Heart left ventricle (tissue), 16 donors: ENCODE results near the gene TTLL11. TPM values are rescaled to one million over a fixed set of nuclear protein-coding genes. Genes with fewer than 3 reads are reported as not detected.

ENCODE experiments used
- ATAC-seq, 4 donors: fragments of 200-7000 bp; cut with Tn5 transposase; one replicate each; pipeline ENCODE4 v1.9.1; 2020 to 2022; ENCODE audit warnings: moderate library complexity in 4 of 4, mild to moderate bottlenecking in 3 of 4, moderate number of reproducible peaks in 1 of 4
- DNase-seq, 5 donors: peaks; one replicate each; pipeline ENCODE4 v3.0.0-alpha.2; 2020
- H3K27ac ChIP-seq, 12 donors: fragments of 200-600 bp; sonication (generic) in 4 of 12; one replicate each; pipeline versions ENCODE4 v1.5.0 to v1.8.0; 2016 to 2022; ENCODE audit warnings: mild to moderate bottlenecking in 2 of 12
- H3K27me3 ChIP-seq, 9 donors: fragments of 200-600 bp; sonication (generic) in 2 of 9; one replicate each; pipeline versions ENCODE4 v1.5.1 to v1.8.0; 2016 to 2022; ENCODE audit warnings: mild to moderate bottlenecking in 3 of 9
- H3K36me3 ChIP-seq, 9 donors: fragments of 200-600 bp; sonication (generic) in 2 of 9; one replicate each; pipeline versions ENCODE4 v1.5.0 to v1.8.0; 2018 to 2022; ENCODE audit warnings: mild to moderate bottlenecking in 2 of 9
- H3K4me1 ChIP-seq, 12 donors: fragments of 200-600 bp; sonication (generic) in 4 of 12; one replicate each; pipeline versions ENCODE4 v1.5.0 to v1.8.0; 2016 to 2022; ENCODE audit warnings: mild to moderate bottlenecking in 3 of 12
- H3K4me3 ChIP-seq, 12 donors: fragments of 200-600 bp; sonication (generic) in 4 of 12; one replicate each; pipeline versions ENCODE4 v1.5.0 to v1.8.0; 2017 to 2022; ENCODE audit warnings: mild to moderate bottlenecking in 9 of 12, moderate library complexity in 4 of 12
- H3K9me3 ChIP-seq, 12 donors: fragments of 200-600 bp; sonication (generic) in 4 of 12; one replicate each; pipeline versions ENCODE4 v1.5.0 to v1.8.0; 2016 to 2022; ENCODE audit warnings: mild to moderate bottlenecking in 1 of 12
- CTCF ChIP-seq, 12 donors: fragments of 200-600 bp; sonication (generic) in 4 of 12; IDR thresholded peaks; one replicate each; pipeline versions ENCODE4 v1.5.0 to v1.8.0; 2018 to 2022; ENCODE audit warnings: antibody characterized with exemption in 12 of 12, mild to moderate bottlenecking in 5 of 12
- POLR2A ChIP-seq, 2 donors: fragments of 450-650 bp; IDR thresholded peaks; one replicate each; pipeline ENCODE4 v1.6.1; 2017; ENCODE audit warnings: antibody characterized with exemption in 2 of 2, mild to moderate bottlenecking in 2 of 2, moderate library complexity in 2 of 2
- WGBS, 4 donors: extraction: QIAGEN DNeasy Blood & Tissue Kit in 2 of 4; methylation state at CpG; one replicate each; pipeline versions ENCODE4 v1.1.5 to v1.1.7; 2013 to 2018; 5-methylcytosine and 5-hydroxymethylcytosine counted together
- intact Hi-C, 10 donors: fragments of 100-400 bp; cut with DNase I; formaldehyde crosslinking; loops; one replicate each; pipeline versions ENCODE4 v1.11.1 to v1.14.2; 2022
- polyA plus RNA-seq, 2 donors: library from polyadenylated mRNA; stranded (reverse); fragments of 200-250 nt; gene quantifications; one replicate each; pipeline ENCODE4 v1.2.3, GENCODE V29; 2013
- total RNA-seq, 9 donors: library from RNA; depleted of rRNA in 2 of 9; stranded (reverse); fragments of >200 nt in 2 of 9; fragmentation: NEBNext Ultra II Directional in 3 of 9; extraction: Animal tissue kit (Norgen Biotek cat#: 25700) in 3 of 9; gene quantifications; one replicate each; pipeline versions ENCODE4 v1.1.0 to v1.2.4, GENCODE V29; 2016 to 2023
- donor health status: ischemic (EF 13 %, LVEDD 7.1; RV severe dilation, severe dysfunction).
- donor health status: healthy with polysubstance abuse.
- donor health status: DM: no; HTN: yes; CAD: no.
- donor health status: DM: no; HTN: no; CAD: no.
- donor health status: ischemic (EF 25% LVEDD 6.9; RV normal size, moderate dysfunction).
- donor health status: ischemic (EF 25% LVEDD 5.7; RV mildly dilated, moderate dysfunction).
- donor health status: healthy.
- donor health status: DM: yes; HTN: yes; CAD: no.
- donor health status: ischemic (EF 35%, LVEDD 5.7; RV mildly dilated, moderate dysfunction).
- donor health status: nonischemic (EF 11% LVEDD 7.7; RV severe dilation, severe dysfunction).
- donor health status: DM: yes; HTN: yes; CAD: no.
- donor health status: PGD.
- donor health status: ischemic (EF 29% LVEDD 5.4; RV normal size, mild dysfunction).
- donor health status: nonischemic (EF 23%, LVEDD 6.1; RV moderate dilation, normal function).

Gene TTLL11
- total and polyA plus RNA-seq, 11 donors = 2.7 to 10.9 (median 7.9) TPM

- DNase-seq (no peak), ATAC-seq (no peak)
- 94 to 98% (median 97%) methylated on average over 4 of the region's 4 CpGs for WGBS, 4 donors
- peaks cover 0 to 14% (median 9%) of the 10 kb centered on the region in 12 donors for H3K4me1 ChIP-seq
- H3K9me3 ChIP-seq = no peaks in the 10 kb centered on the region
- no peak for TF ChIP-seq POLR2A (IDR thresholded peaks at IDR 0.05)
- no peak for TF ChIP-seq CTCF (IDR thresholded peaks at IDR 0.05)
- intact Hi-C loops = no loop called here
- no peak overlapping the region for H3K4me3 ChIP-seq
- no peak overlapping the region for H3K27ac ChIP-seq
- H3K27me3 ChIP-seq = no peaks in the 10 kb centered on the region
- peaks cover 0 to 27% (median 18%) of the 10 kb centered on the region in 9 donors for H3K36me3 ChIP-seq
These were observed 56.7 kb downstream of the TTLL11 start for GRCh38 chr9:122036408-122036807.

GRCh38 chr9:122033775-122034373 is 59.2 kb downstream of the TTLL11 start:
- ATAC-seq = no peak
- Histone ChIP-seq H3K27ac (no peak overlapping the region), H3K4me1 (no peaks in the 10 kb centered on the region), H3K36me3 (peaks cover 0 to 40% (median 14%) of the 10 kb centered on the region in 9 donors), H3K9me3 (peaks cover 0 to 1% (median 0%) of the 10 kb centered on the region in 12 donors), H3K27me3 (no peaks in the 10 kb centered on the region), H3K4me3 (no peak overlapping the region)
- DNase-seq = no peak
- TF ChIP-seq CTCF (IDR thresholded peaks at IDR 0.05) (no peak), POLR2A (IDR thresholded peaks at IDR 0.05) (no peak)
- WGBS, 4 donors = 92 to 94% (median 92%) methylated on average over 8 of the region's 8 CpGs
- intact Hi-C loops = no loop called here

GRCh38 chr9:122032346-122032745 is 60.8 kb downstream of the TTLL11 start:
- Histone ChIP-seq H3K27me3 (no peaks in the 10 kb centered on the region), H3K4me3 (no peak overlapping the region), H3K27ac (no peak overlapping the region), H3K4me1 (no peaks in the 10 kb centered on the region), H3K36me3 (peaks cover 0 to 35% (median under 1%) of the 10 kb centered on the region in 9 donors), H3K9me3 (peaks cover 0 to 16% (median 0%) of the 10 kb centered on the region in 12 donors)
- intact Hi-C loops = no loop called here
- no peak for TF ChIP-seq POLR2A (IDR thresholded peaks at IDR 0.05)
- no peak for DNase-seq
- ATAC-seq = no peak
- WGBS, 4 donors = 70 to 84% (median 77%) methylated on average over 3 of the region's 3 CpGs

- ATAC-seq (no peak), DNase-seq (no peak)
- no peak overlapping the region for H3K27ac ChIP-seq
- TF ChIP-seq POLR2A (IDR thresholded peaks at IDR 0.05) = no peak
- no peak for TF ChIP-seq CTCF (IDR thresholded peaks at IDR 0.05)
- H3K4me3 ChIP-seq = no peak overlapping the region
- H3K36me3 ChIP-seq = peaks cover 0 to 29% (median 0%) of the 10 kb centered on the region in 9 donors
- 89 to 95% (median 93%) methylated on average over 7 of the region's 7 CpGs for WGBS, 4 donors
- no peaks in the 10 kb centered on the region for H3K27me3 ChIP-seq
- H3K9me3 ChIP-seq = peaks cover 0 to 17% (median 0%) of the 10 kb centered on the region in 12 donors
- intact Hi-C loops = no loop called here
- no peaks in the 10 kb centered on the region for H3K4me1 ChIP-seq
These were observed 61.3 kb downstream of the TTLL11 start for GRCh38 chr9:122031776-122032175.

GRCh38 chr9:122031157-122031556 is 62.0 kb downstream of the TTLL11 start:
- DNase-seq = no peak
- H3K4me1 ChIP-seq = no peaks in the 10 kb centered on the region
- H3K27me3 ChIP-seq = no peaks in the 10 kb centered on the region
- intact Hi-C loops = no loop called here
- no peak overlapping the region for H3K27ac ChIP-seq
- H3K36me3 ChIP-seq = peaks cover 0 to 27% (median 0%) of the 10 kb centered on the region in 9 donors
- peaks cover 0 to 17% (median 0%) of the 10 kb centered on the region in 12 donors for H3K9me3 ChIP-seq
- 84 to 86% (median 86%) methylated on average over 10 of the region's 10 CpGs for WGBS, 4 donors
- no peak for ATAC-seq
- TF ChIP-seq POLR2A (IDR thresholded peaks at IDR 0.05) (no peak), CTCF (IDR thresholded peaks at IDR 0.05) (no peak)
- H3K4me3 ChIP-seq = no peak overlapping the region
